G401.6 (cell line): ENCODE data around the gene RMND1.
"Not testable (repeated sequence)": the region's sequence is repeated elsewhere in the genome, so short reads cannot be mapped to it uniquely, and the experiment has no call there.

Experiments used
- FAIRE-seq: peaks from 2 replicates; lab custom pipeline; 2012; peaks lifted over from hg19 to GRCh38; lab: Jason Lieb, UNC

The RMND1 gene

GRCh38 chr6:151451950-151452749 lies at the start of gene RMND1:
TSS of gene RMND1 (minus strand) at chr6:151452126. CDS start at chr6:151445811, 6,315 bp downstream.
- FAIRE-seq = peak; percentile 99

GRCh38 chr6:151499551-151499950 lies 47.6 kb upstream of the RMND1 start:
- FAIRE-seq = no peak

GRCh38 chr6:151498327-151498726 lies 46.4 kb upstream of the RMND1 start:
- no peak for FAIRE-seq

GRCh38 chr6:151497905-151498304 lies 46.0 kb upstream of the RMND1 start:
- no peak for FAIRE-seq

- no peak for FAIRE-seq
Measured at GRCh38 chr6:151495380-151495779, 43.5 kb upstream of the RMND1 start.

GRCh38 chr6:151494936-151495320 lies 43.0 kb upstream of the RMND1 start:
- no peak for FAIRE-seq

- FAIRE-seq = no peak
Measured at GRCh38 chr6:151494235-151494935, 42.5 kb upstream of the RMND1 start.

GRCh38 chr6:151493804-151494234 lies 41.9 kb upstream of the RMND1 start, which contains the start of gene CCDC170:
TSS of gene CCDC170 (plus strand) at chr6:151494017. CDS start at chr6:151494129, 112 bp downstream.
- no peak for FAIRE-seq

- FAIRE-seq = no peak
Measured at GRCh38 chr6:151493161-151493803, 41.4 kb upstream of the RMND1 start.

GRCh38 chr6:151490996-151491395 lies 39.1 kb upstream of the RMND1 start:
- FAIRE-seq = no peak

GRCh38 chr6:151488226-151488625 lies 36.3 kb upstream of the RMND1 start:
- FAIRE-seq = no peak

GRCh38 chr6:151483994-151484393 lies 32.1 kb upstream of the RMND1 start:
- no peak for FAIRE-seq

- no peak for FAIRE-seq
Measured at GRCh38 chr6:151482290-151482689, 30.4 kb upstream of the RMND1 start.

- FAIRE-seq = no peak
Measured at GRCh38 chr6:151481786-151482185, 29.9 kb upstream of the RMND1 start.

- FAIRE-seq = no peak
Measured at GRCh38 chr6:151478670-151479069, 26.7 kb upstream of the RMND1 start.

GRCh38 chr6:151477726-151478125 lies 25.8 kb upstream of the RMND1 start:
- FAIRE-seq = no peak

- peak; percentile 95 for FAIRE-seq
Measured at GRCh38 chr6:151475653-151476523, 24.0 kb upstream of the RMND1 start.

- FAIRE-seq = no peak
Measured at GRCh38 chr6:151464702-151465101, 12.8 kb upstream of the RMND1 start.

GRCh38 chr6:151461673-151462072 lies 9.7 kb upstream of the RMND1 start:
- no peak for FAIRE-seq

- FAIRE-seq = not testable (repeated sequence)
Measured at GRCh38 chr6:151455751-151456398, 3.9 kb upstream of the RMND1 start.

- no peak for FAIRE-seq
Measured at GRCh38 chr6:151452750-151453427, 963 bp upstream of the RMND1 start.
